Stimulated activated effector memory CD8-positive, alpha-beta T cell treated with anti-CD3 and anti-CD28 coated beads, Interleukin-12 subunit alpha, Interleukin-12 subunit beta, amount 100 ng/mL, for 72 hours (primary cell): Measurements from ENCODE around the gene C11orf65.
"Not testable (repeated sequence)": the region's sequence is repeated elsewhere in the genome, so short reads cannot be mapped to it uniquely, and the experiment has no call there.

Experiments
- ATAC-seq: fragments of 150-1000 bp; cut with Tn5 transposase; 2 replicates; pipeline ENCODE4 v1.10.0; 2021
- DNase-seq, 2 donors: peaks; one replicate each; pipeline ENCODE4 v3.0.0; 2021 to 2022; ENCODE audit warnings: low spot score in 2 of 2
- H3K27ac Mint-ChIP-seq: one replicate; pipeline ENCODE4 v1.8.0; 2022; ENCODE audit warnings: mild to moderate bottlenecking, mixed read lengths
- H3K36me3 Mint-ChIP-seq: one replicate; pipeline ENCODE4 v1.8.0; 2022; ENCODE audit warnings: mild to moderate bottlenecking, mixed read lengths
- H3K4me1 Mint-ChIP-seq: one replicate; pipeline ENCODE4 v1.8.0; 2022; ENCODE audit warnings: mixed read lengths
- H3K4me3 Mint-ChIP-seq: one replicate; pipeline ENCODE4 v1.8.0; 2022; ENCODE audit warnings: mild to moderate bottlenecking, mixed read lengths
- H3K9me3 Mint-ChIP-seq: one replicate; pipeline ENCODE4 v1.8.0; 2022; ENCODE audit warnings: mixed read lengths

C11orf65 gene

DNA sequence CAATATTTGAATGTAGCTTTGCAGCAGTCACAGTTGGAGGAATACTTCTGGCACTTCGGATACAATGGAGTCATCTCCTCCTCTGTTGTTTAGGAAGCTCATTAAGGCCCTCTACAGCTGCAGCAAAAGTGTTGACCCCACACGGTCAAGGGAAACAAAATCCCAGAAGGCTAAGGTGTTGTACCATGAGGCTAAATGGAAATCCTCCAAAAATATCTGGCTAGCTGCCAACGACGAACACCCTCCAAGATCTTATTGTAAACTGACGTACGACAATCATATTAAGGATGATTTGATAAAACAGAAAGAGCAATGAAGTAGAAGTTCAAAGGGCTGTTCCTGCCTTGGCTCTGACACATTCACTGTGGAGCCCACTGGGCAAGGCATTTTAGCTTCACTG lies 26.9 kb upstream of the C11orf65 start:
- Mint-ChIP-seq H3K4me1 (peaks cover 31% of the 10 kb centered on the region), H3K4me3 (no peak overlapping the region), H3K9me3 (no peaks in the 10 kb centered on the region), H3K36me3 (peaks cover 11% of the 10 kb centered on the region), H3K27ac (no peak overlapping the region)
- DNase-seq (no peak), ATAC-seq (no peak)

DNA sequence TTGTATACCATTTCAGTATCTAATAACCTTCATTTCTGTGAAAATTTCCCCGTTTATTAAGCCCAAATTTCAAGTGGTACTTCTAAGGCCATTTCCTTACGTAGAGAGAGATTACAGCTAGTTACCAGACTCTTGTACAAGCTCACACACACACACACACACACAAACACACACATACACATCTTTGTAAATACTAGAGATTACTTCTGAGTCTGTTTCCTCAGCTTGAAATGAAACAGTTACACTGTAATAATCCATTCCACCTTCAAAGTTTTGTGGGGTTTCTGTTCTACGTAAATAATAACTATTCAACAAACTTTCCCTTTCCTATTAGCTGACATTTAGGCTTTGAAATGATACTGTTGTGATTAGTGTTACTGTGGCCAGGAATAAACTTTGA lies 24.6 kb upstream of the C11orf65 start:
- peaks cover 23% of the 10 kb centered on the region for H3K4me1 Mint-ChIP-seq
- H3K36me3 Mint-ChIP-seq = peaks cover 20% of the 10 kb centered on the region
- H3K27ac Mint-ChIP-seq = no peak overlapping the region
- no peak for DNase-seq
- no peaks in the 10 kb centered on the region for H3K9me3 Mint-ChIP-seq
- ATAC-seq = no peak
- no peak overlapping the region for H3K4me3 Mint-ChIP-seq

DNA sequence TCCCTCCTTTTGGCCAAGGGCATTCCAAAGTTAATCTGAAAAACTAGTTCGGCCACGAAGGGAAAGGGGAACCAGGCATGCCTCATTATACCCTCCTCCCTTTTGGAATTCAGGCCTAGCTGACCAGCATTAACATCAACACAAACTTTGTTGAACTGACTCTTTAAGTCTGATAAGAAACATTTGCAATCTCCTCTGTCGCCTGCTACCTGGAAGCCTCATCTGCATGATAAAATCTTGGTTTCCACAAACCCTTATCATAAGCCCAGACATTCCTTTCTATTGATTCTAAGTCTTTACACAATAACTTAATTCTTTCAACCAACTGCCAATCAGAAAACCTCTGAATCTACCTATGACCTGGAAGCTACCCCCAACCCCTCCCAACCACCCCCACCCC lies 19.5 kb upstream of the C11orf65 start:
- peaks cover 56% of the 10 kb centered on the region for H3K36me3 Mint-ChIP-seq
- no peaks in the 10 kb centered on the region for H3K4me1 Mint-ChIP-seq
- no peak for ATAC-seq
- DNase-seq = no peak
- H3K27ac Mint-ChIP-seq = peak overlapping the region; percentile 11
- H3K4me3 Mint-ChIP-seq = no peak overlapping the region
- H3K9me3 Mint-ChIP-seq = no peaks in the 10 kb centered on the region

DNA sequence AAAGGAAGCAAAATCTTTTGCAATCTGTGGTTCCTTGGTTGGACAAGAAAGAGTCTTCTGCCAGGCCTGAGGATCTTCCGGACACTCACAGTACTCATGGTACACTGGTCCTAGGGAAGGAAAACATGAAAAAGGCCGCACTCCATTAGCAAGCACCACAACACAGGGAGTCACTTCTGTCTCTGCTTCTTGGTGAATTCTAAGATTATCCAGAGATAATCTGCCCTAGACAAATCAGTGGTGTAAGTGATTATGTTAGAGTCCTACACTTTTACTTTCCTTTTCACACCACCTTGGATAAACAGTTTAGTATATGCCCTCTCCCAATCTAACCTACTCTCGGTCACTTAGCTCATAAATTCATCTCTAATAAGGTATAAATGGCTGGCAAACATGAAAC lies 19.0 kb upstream of the C11orf65 start:
- Mint-ChIP-seq H3K36me3 (peaks cover 61% of the 10 kb centered on the region), H3K4me1 (no peaks in the 10 kb centered on the region), H3K4me3 (no peak overlapping the region), H3K9me3 (no peaks in the 10 kb centered on the region), H3K27ac (peak overlapping the region; percentile 11)
- no peak for ATAC-seq
- no peak for DNase-seq

GRCh38 chr11:108483163-108483562 lies 15.8 kb upstream of the C11orf65 start:
- Mint-ChIP-seq H3K9me3 (no peaks in the 10 kb centered on the region), H3K36me3 (peaks cover 69% of the 10 kb centered on the region), H3K4me1 (no peaks in the 10 kb centered on the region), H3K27ac (no peak overlapping the region), H3K4me3 (no peak overlapping the region)
- DNase-seq = no peak
- ATAC-seq = no peak

GRCh38 chr11:108474664-108475463 lies 7.5 kb upstream of the C11orf65 start:
- peaks cover 52% of the 10 kb centered on the region for H3K36me3 Mint-ChIP-seq
- ATAC-seq = no peak
- H3K4me1 Mint-ChIP-seq = no peaks in the 10 kb centered on the region
- no peaks in the 10 kb centered on the region for H3K9me3 Mint-ChIP-seq
- no peak overlapping the region for H3K27ac Mint-ChIP-seq
- H3K4me3 Mint-ChIP-seq = no peak overlapping the region
- DNase-seq = no peak

DNA sequence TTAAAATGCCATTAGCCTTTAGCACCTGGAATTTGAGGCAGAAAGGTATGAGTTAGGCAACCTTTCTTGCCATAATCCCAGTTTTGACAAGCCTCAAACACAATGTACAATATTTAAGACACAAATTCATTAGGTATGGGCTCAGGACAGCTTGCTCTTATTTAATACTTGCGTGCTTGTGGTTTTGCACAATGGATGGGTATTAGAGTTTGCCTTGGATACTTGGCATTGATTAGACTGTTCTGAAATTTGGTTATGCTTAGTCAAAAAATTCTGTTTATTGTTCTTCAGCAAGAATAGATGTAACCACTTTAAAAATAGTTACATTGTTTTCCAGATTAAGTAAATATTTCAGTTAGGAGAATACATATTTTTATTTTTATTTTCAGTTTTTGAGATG lies 5.4 kb upstream of the C11orf65 start:
- no peak overlapping the region for H3K4me3 Mint-ChIP-seq
- ATAC-seq (no peak), DNase-seq (no peak)
- no peaks in the 10 kb centered on the region for H3K9me3 Mint-ChIP-seq
- H3K27ac Mint-ChIP-seq = no peak overlapping the region
- H3K36me3 Mint-ChIP-seq = peaks cover 38% of the 10 kb centered on the region
- no peaks in the 10 kb centered on the region for H3K4me1 Mint-ChIP-seq

- no peaks in the 10 kb centered on the region for H3K9me3 Mint-ChIP-seq
- no peak overlapping the region for H3K27ac Mint-ChIP-seq
- peak overlapping the region; percentile 91 for H3K4me3 Mint-ChIP-seq
- H3K4me1 Mint-ChIP-seq = peaks cover 6% of the 10 kb centered on the region
- no peak for ATAC-seq
- H3K36me3 Mint-ChIP-seq = no peaks in the 10 kb centered on the region
- DNase-seq = no peak
These were observed 1.1 kb upstream of the C11orf65 start for GRCh38 chr11:108468478-108468864.

GRCh38 chr11:108466405-108466804 lies 924 bp downstream of the C11orf65 start:
- ATAC-seq (no peak), DNase-seq (peak in 1 of 2 donors; percentile 55)
- H3K4me3 Mint-ChIP-seq = peak overlapping the region; percentile 91
- H3K27ac Mint-ChIP-seq = peak overlapping the region; percentile 98
- H3K4me1 Mint-ChIP-seq = peaks cover 6% of the 10 kb centered on the region
- H3K9me3 Mint-ChIP-seq = no peaks in the 10 kb centered on the region
- no peaks in the 10 kb centered on the region for H3K36me3 Mint-ChIP-seq

GRCh38 chr11:108453207-108453835 lies 14.0 kb downstream of the C11orf65 start:
- Mint-ChIP-seq H3K4me3 (no peak overlapping the region), H3K9me3 (peaks cover 12% of the 10 kb centered on the region), H3K27ac (no peak overlapping the region), H3K36me3 (no peaks in the 10 kb centered on the region), H3K4me1 (peaks cover 5% of the 10 kb centered on the region)
- DNase-seq (no peak), ATAC-seq (no peak)

GRCh38 chr11:108441445-108441844 lies 25.9 kb downstream of the C11orf65 start:
- H3K9me3 Mint-ChIP-seq, H3K4me1 Mint-ChIP-seq, H3K27ac Mint-ChIP-seq, ATAC-seq, H3K36me3 Mint-ChIP-seq, DNase-seq, H3K4me3 Mint-ChIP-seq: not testable (repeated sequence)

GRCh38 chr11:108436594-108436993 lies 30.7 kb downstream of the C11orf65 start:
- no peak overlapping the region for H3K27ac Mint-ChIP-seq
- peaks cover 2% of the 10 kb centered on the region for H3K9me3 Mint-ChIP-seq
- H3K36me3 Mint-ChIP-seq = no peaks in the 10 kb centered on the region
- no peak overlapping the region for H3K4me3 Mint-ChIP-seq
- ATAC-seq (no peak), DNase-seq (no peak)
- H3K4me1 Mint-ChIP-seq = no peaks in the 10 kb centered on the region

GRCh38 chr11:108435066-108435465 lies 32.3 kb downstream of the C11orf65 start:
- H3K36me3 Mint-ChIP-seq = no peaks in the 10 kb centered on the region
- H3K27ac Mint-ChIP-seq = no peak overlapping the region
- no peak for DNase-seq
- no peak for ATAC-seq
- no peaks in the 10 kb centered on the region for H3K9me3 Mint-ChIP-seq
- H3K4me1 Mint-ChIP-seq = no peaks in the 10 kb centered on the region
- H3K4me3 Mint-ChIP-seq = no peak overlapping the region

GRCh38 chr11:108432783-108433182 lies 34.5 kb downstream of the C11orf65 start:
- Mint-ChIP-seq H3K36me3 (no peaks in the 10 kb centered on the region), H3K4me3 (no peak overlapping the region), H3K4me1 (no peaks in the 10 kb centered on the region), H3K9me3 (no peaks in the 10 kb centered on the region), H3K27ac (no peak overlapping the region)
- ATAC-seq = no peak
- DNase-seq = no peak

DNA sequence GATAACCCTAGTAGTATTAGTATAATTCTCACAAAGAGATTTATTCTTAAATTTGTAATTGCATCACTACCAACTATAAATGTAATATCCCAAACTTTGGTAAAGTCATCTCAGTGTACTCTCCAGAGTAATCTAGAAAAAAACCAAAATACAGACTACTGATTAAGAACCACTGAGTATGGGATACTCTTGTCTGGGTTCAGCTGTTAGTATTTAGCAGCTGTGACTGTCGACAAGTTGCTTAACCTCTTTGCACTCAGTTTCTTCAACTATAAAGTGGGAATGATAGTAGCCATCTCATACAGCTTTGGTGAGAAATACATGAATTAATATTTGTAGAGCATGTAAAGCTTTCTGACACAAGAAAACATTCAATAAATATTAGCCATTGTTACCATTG lies 35.3 kb downstream of the C11orf65 start:
- Mint-ChIP-seq H3K27ac (no peak overlapping the region), H3K4me1 (no peaks in the 10 kb centered on the region), H3K9me3 (no peaks in the 10 kb centered on the region), H3K36me3 (no peaks in the 10 kb centered on the region), H3K4me3 (no peak overlapping the region)
- DNase-seq = no peak
- ATAC-seq = no peak

DNA sequence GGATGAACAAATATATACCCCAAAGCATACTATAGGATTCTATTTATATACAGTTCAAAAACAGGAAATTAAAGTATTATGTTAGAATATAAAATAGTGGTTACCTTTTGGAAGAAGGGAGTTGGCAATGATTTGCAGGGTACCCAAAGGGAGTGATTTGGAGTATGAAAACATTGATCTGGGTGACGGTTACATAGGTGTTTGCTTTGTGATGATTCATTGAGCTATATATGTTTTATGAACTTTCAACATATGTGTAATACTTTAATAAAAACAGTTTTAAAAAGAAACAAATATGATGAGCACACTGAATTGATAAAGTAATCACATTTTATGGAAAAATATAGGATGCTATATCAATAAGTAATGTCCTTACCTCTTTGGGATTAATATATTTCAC lies 36.0 kb downstream of the C11orf65 start:
- Mint-ChIP-seq H3K4me1 (no peaks in the 10 kb centered on the region), H3K9me3 (no peaks in the 10 kb centered on the region), H3K4me3 (no peak overlapping the region), H3K36me3 (no peaks in the 10 kb centered on the region), H3K27ac (no peak overlapping the region)
- DNase-seq = no peak
- no peak for ATAC-seq
